ENCODE data around the gene EID1. TPM values are rescaled to one million over a fixed set of nuclear protein-coding genes. Genes with fewer than 3 reads are reported as not detected.

Gene EID1
- total and polyA plus RNA-seq, 4 donors = 45.7 to 70.6 (median 61.1) TPM

DNA sequence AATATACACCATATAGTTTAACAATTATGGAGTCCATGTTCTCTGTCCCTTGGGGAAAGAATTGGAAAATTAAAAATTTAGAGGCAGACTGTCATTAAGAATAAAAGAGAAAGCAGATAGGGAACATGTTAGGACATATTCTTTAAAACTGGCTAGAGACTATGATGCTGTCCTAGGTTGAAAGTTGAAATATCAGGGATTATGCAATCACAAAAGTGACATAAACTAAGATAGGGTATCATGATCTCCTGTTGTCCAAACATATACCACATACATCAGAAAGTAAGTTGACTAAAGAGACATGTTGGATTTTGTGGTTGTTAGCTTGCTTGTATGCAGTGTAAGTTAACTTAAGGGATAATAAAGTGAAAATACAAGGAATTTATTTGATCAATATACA is 9.9 kb upstream of the EID1 start (continued):
- TF ChIP-seq, protein P1, sequence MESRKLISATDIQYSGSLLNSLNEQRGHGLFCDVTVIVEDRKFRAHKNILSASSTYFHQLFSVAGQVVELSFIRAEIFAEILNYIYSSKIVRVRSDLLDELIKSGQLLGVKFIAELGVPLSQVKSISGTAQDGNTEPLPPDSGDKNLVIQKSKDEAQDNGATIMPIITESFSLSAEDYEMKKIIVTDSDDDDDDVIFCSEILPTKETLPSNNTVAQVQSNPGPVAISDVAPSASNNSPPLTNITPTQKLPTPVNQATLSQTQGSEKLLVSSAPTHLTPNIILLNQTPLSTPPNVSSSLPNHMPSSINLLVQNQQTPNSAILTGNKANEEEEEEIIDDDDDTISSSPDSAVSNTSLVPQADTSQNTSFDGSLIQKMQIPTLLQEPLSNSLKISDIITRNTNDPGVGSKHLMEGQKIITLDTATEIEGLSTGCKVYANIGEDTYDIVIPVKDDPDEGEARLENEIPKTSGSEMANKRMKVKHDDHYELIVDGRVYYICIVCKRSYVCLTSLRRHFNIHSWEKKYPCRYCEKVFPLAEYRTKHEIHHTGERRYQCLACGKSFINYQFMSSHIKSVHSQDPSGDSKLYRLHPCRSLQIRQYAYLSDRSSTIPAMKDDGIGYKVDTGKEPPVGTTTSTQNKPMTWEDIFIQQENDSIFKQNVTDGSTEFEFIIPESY (IDR thresholded peaks at IDR 0.05) = no peak
- TF ChIP-seq HNF4G (IDR thresholded peaks at IDR 0.05) = no peak
- TF ChIP-seq, protein P2, sequence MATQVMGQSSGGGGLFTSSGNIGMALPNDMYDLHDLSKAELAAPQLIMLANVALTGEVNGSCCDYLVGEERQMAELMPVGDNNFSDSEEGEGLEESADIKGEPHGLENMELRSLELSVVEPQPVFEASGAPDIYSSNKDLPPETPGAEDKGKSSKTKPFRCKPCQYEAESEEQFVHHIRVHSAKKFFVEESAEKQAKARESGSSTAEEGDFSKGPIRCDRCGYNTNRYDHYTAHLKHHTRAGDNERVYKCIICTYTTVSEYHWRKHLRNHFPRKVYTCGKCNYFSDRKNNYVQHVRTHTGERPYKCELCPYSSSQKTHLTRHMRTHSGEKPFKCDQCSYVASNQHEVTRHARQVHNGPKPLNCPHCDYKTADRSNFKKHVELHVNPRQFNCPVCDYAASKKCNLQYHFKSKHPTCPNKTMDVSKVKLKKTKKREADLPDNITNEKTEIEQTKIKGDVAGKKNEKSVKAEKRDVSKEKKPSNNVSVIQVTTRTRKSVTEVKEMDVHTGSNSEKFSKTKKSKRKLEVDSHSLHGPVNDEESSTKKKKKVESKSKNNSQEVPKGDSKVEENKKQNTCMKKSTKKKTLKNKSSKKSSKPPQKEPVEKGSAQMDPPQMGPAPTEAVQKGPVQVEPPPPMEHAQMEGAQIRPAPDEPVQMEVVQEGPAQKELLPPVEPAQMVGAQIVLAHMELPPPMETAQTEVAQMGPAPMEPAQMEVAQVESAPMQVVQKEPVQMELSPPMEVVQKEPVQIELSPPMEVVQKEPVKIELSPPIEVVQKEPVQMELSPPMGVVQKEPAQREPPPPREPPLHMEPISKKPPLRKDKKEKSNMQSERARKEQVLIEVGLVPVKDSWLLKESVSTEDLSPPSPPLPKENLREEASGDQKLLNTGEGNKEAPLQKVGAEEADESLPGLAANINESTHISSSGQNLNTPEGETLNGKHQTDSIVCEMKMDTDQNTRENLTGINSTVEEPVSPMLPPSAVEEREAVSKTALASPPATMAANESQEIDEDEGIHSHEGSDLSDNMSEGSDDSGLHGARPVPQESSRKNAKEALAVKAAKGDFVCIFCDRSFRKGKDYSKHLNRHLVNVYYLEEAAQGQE (IDR thresholded peaks at IDR 0.05) = no peak
- TF ChIP-seq, protein P3, sequence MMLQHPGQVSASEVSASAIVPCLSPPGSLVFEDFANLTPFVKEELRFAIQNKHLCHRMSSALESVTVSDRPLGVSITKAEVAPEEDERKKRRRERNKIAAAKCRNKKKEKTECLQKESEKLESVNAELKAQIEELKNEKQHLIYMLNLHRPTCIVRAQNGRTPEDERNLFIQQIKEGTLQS (IDR thresholded peaks at IDR 0.05) = no peak

DNA sequence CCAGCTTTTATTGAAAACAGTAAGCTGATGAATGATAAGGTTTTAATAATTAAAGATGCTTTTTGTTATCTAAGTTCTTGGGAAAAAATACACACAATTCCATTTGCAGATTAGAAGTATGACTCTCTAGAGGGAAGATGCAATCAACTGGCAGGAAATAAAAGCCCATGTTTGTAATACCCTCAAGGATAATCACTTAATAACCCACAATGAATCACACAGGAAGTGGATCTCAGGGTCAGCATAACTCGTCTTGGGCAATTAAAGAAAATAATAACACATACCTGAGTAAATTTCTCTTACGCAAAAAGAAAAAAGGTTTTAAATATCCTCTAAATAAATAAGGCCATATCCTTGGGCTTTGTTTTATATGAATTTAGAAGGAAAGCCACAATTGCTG is 9.4 kb upstream of the EID1 start:
- Histone ChIP-seq H3K27me3 (ENCODE audit: control insufficient read depth in 4 of 4, insufficient read depth in 4 of 4, low read length in 3 of 4) (no peaks in the 10 kb centered on the region), H3K27ac (ENCODE audit: low read depth in 1 of 2, low read length in 2 of 2) (no peak overlapping the region), H3K9ac (ENCODE audit: low read depth in 1 of 2, low read length in 2 of 2) (no peak overlapping the region), H3K4me3 (ENCODE audit: low read depth in 1 of 3, low read length in 3 of 3) (no peak overlapping the region), H3K4me1 (ENCODE audit: control insufficient read depth in 4 of 4, insufficient read depth in 4 of 4, low read length in 3 of 4) (no peaks in the 10 kb centered on the region), H3K9me3 (ENCODE audit: control insufficient read depth in 4 of 4, low read length in 3 of 4) (no peaks in the 10 kb centered on the region), H3K36me3 (ENCODE audit: control insufficient read depth in 4 of 4, insufficient read depth in 3 of 4, low read depth in 1 of 4, low read length in 3 of 4) (no peaks in the 10 kb centered on the region)
- no peak for DNase-seq (ENCODE audit: low spot score)
- 74% methylated on average over 2 of the region's 2 CpGs for WGBS
- no peak for TF ChIP-seq GABPA (IDR thresholded peaks at IDR 0.05 in 1 of 2, conservative IDR thresholded peaks at IDR 0.05 in 1 of 2)

GRCh38 chr15:48869966-48870365 is 8.0 kb upstream of the EID1 start:
- no peaks in the 10 kb centered on the region for H3K36me3 ChIP-seq (ENCODE audit: control insufficient read depth in 4 of 4, insufficient read depth in 3 of 4, low read depth in 1 of 4, low read length in 3 of 4)
- no peaks in the 10 kb centered on the region for H3K27me3 ChIP-seq (ENCODE audit: control insufficient read depth in 4 of 4, insufficient read depth in 4 of 4, low read length in 3 of 4)
- no peak overlapping the region for H3K4me3 ChIP-seq (ENCODE audit: low read depth in 1 of 3, low read length in 3 of 3)
- no peak overlapping the region for H3K27ac ChIP-seq (ENCODE audit: low read depth in 1 of 2, low read length in 2 of 2)
- H3K9me3 ChIP-seq (ENCODE audit: control insufficient read depth in 4 of 4, low read length in 3 of 4) = no peaks in the 10 kb centered on the region
- H3K9ac ChIP-seq (ENCODE audit: low read depth in 1 of 2, low read length in 2 of 2) = no peak overlapping the region
- no peak for DNase-seq (ENCODE audit: low spot score)
- H3K4me1 ChIP-seq (ENCODE audit: control insufficient read depth in 4 of 4, insufficient read depth in 4 of 4, low read length in 3 of 4) = no peaks in the 10 kb centered on the region
- WGBS = 100% methylated on average over 1 of the region's 1 CpG
- TF ChIP-seq FOXA2 (IDR thresholded peaks at IDR 0.05) (no peak), HNF4A (conservative IDR thresholded peaks at IDR 0.05) (no peak), RXRA (IDR thresholded peaks at IDR 0.05) (no peak), EGR1 (IDR thresholded peaks at IDR 0.05; ENCODE audit: low read depth in 2 of 2) (no peak), SP1 (IDR thresholded peaks at IDR 0.05) (no peak), FOXA1 (IDR thresholded peaks at IDR 0.05) (no peak), JUND (IDR thresholded peaks at IDR 0.05) (no peak), NR2F2 (IDR thresholded peaks at IDR 0.05) (no peak), CTCF (IDR thresholded peaks at IDR 0.05; ENCODE audit: low read depth, low read length, missing input control) (no peak), TAF1 (conservative IDR thresholded peaks at IDR 0.05) (no peak), YY1 (IDR thresholded peaks at IDR 0.05) (no peak), HNF4G (IDR thresholded peaks at IDR 0.05) (no peak)
- TF ChIP-seq, protein P2 (IDR thresholded peaks at IDR 0.05) = no peak
- TF ChIP-seq, protein P1 (IDR thresholded peaks at IDR 0.05) = no peak
- TF ChIP-seq, protein P4, sequence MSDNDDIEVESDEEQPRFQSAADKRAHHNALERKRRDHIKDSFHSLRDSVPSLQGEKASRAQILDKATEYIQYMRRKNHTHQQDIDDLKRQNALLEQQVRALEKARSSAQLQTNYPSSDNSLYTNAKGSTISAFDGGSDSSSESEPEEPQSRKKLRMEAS (IDR thresholded peaks at IDR 0.05) = no peak
- TF ChIP-seq, protein P3 (IDR thresholded peaks at IDR 0.05) = no peak
